SIG-M5 (cell line): ENCODE results near the gene ACKR2.

Experiments used
- DNase-seq: peaks from one replicate; lab custom pipeline; 2025; lab: John Stamatoyannopoulos, UW

ACKR2 gene

DNA sequence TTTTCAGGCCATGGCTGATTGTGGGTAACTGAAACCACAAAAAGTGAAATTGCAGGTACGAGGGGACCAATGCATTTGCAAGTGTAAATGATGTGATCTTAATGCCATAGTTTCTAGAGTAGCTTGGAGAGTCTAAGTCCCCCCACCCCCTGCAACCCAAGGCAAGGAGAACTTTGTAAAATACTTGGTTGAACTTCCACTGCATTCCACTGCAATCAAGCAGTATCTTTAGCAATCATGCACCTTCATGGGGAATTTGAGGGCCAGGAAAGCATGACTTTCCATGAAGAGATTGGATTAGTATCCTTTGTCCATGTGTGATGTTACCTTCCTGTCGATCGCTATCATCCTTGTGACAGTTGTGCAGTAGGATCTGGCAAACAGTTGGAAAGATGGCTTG is 77.8 kb downstream of the ACKR2 start:
- no peak for DNase-seq

DNA sequence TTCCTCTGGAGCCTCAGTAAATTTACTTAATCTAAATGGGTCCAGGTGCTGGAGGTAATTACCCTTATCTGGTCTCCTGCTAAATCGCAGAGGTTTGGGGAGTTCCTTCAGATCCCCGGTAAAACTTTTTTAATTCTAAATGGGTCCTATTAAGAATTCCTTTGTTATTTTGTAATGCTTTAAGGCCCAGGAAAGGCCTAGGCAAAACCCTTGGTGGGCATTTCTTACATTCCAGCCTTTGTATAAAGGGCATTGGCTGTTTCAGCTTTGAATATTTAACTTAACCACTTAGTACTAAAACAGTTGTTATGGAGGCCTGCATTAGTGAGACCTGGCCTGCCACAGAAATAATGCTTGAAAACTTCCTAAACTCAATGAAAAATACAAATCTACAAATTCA is 81.8 kb downstream of the ACKR2 start:
- DNase-seq, result no peak

DNA sequence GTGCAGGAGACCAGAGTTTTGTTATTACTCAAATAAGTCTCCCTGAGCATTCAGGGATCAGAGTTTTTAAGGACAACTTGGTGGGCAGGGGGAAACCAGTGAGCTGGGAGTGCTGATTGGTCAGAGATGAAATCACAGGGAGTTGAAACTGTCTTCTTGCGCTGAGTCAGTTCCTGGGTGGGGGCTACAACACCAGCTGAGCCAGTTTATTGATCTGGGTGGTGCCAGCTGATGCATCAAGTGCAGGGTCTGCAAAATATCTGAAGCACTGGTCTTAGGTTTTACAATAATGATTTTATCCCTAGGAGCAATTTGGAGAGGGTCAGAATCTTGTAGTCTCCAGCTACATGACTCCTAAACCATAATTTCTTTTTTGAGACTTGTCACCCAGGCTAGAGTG is 82.9 kb downstream of the ACKR2 start:
- DNase-seq, result no peak

DNA sequence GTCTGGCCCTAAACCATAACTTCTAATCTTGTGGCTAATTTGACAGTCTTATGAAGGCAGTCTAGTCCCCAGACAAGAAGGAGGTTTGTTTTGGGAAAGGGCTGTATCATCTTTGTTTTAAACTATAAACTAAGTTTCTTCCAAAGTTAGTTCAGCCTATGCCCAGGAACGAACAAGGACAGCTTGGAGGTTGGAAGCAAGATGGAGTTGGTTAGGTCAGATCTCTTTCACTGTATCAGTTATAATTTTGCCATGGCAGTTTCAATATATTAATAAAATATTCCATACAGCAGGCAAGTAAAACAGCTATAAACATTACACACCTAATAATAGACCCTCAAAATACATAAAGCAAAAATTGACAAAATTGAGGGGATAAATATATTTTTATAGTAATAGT is 83.6 kb downstream of the ACKR2 start:
- no peak for DNase-seq

DNA sequence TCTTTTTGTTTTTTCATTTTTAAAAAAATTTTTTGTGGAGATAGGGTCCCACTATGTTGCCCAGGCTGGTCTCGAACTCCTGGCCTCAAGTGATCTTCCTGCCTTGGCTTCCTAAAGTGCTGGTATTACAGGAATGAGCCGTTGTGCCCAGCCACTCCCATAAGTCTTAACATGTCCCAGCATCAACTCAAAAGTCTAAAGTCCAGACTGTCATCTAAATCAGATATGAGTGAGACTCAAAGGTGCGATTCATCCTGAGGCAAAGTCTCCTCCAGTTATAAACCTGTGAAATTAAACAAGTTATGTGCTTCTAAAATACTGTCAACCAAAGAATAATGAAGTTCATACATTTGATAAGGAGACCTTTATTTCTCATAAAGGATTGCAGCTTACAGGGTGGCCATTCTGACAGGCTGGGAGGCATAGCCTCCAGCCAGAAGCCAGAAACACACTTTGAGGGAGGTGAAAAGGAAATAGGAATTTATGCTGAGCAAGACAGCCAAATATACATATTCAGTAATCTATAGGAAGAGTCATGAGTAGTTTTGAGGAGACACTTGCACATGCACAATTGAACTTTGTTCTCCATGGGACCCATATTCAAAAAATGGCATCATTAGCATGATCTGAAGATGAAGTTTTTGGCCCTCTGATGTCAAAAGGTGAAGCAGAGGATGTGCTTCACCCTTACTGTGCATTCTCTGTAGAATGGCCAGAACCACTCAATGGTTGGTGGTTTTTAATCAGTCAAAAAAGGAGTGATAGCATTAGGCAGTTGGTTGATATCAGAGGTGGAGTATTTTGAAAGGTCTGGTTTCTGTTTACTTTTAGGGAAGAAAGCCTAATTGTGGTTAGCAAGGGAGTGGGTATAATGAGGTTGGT is 85.7 kb downstream of the ACKR2 start:
- DNase-seq, result no peak

DNA sequence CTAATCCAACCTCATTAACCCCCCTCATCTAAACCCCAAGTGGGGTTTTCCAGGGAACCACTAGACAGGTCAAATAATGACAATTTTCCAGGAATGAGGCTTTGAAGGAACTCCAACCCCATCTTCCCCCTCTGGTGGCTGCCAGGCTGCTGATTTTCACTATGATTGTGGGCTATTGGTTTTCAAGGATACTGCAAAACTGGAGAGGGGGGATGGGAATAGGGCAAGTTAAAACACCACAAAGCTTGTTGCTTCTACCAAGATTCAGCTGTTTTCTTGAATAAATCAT is 86.3 kb downstream of the ACKR2 start:
- DNase-seq, result no peak

DNA sequence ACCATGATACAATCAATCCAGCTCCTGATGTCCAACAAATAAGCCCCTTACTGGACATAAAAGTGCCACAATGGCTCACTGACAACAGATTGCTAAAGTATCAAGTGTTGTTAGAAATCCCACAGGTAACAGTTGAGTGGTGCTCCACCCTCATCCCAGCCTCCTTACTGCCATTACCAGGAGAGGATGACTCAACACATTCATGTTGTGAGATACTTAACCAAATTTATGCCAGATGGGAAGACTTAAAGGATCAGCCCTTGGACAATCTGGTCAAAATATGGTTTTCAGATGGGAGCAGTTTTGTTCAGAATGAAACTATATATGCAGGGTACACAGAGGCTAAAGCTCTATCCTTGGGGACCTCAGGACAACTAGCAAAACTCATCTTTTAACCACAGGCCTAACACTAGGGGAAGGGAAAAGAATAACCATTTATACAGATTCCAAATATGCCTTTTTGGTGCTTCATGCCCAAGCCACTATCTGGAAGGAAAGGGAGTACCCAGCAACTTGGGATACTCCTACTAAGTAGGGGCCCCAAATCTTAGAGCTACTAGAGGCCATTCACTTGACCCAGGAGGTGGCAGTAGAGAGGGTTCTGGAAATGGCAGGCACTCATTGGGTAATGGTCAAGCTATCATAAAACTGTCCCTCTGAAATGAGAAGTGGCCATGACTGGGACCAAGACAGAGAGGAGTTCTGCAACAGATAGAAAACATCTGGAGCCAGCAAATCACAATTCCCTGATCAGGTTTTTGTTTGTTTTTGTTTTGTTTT is 89.8 kb downstream of the ACKR2 start:
- DNase-seq, result no peak

DNA sequence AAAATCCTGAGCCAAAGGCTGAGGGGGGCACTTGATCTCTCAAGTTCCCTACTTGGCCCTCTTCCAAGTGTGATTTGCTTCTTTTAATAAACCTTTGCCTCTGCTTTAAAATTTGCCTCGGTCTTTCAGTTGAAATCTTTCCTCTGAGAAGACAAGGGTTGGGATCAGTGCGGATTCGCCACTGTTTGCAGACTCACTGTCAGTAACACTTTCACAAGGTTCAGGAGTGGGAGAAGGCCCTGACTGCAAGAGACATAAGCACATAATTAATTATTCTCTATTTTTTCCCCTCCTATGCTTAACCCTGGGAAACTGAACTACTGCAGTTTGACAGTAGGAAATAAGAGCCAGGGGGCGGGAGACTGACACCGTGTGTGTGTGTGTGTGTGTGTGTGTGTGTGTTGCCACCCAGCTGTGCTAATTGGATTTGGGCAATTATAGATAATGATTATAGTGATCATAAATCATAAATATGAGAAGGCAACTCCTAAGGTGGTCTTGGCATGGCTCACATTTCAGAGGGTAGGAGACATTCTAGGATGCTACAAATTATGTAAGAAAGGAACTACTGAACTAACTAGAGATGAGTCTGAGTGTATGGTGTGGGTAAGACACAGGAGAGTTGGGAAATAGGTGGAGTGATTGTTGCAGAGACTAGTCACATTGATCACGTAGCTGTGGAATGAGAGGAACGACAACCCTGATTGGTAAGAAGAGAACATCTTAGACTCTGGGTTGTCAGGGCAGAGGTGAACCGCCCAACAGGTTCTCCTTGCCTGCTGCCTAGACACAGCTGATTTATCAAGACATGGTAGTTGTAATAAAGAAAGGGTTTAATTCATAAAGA is 91.2 kb downstream of the ACKR2 start:
- DNase-seq, result no peak

DNA sequence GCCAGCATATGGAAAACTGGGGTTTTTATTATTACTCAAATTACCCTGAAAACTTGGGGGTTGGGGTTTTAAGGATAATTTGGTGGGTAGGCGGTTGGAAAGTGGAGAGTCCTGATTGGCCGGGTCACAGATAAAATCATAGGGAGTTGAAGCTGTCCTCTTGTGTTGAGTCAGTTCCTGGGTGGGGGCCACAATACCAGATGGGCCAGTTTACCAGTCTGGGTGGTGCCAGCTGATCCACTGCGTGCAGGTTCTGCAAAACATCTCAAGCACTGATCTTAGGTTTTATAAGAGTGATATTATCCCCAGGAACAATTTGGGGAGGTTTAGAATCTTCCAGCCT is 91.8 kb downstream of the ACKR2 start:
- no peak for DNase-seq

DNA sequence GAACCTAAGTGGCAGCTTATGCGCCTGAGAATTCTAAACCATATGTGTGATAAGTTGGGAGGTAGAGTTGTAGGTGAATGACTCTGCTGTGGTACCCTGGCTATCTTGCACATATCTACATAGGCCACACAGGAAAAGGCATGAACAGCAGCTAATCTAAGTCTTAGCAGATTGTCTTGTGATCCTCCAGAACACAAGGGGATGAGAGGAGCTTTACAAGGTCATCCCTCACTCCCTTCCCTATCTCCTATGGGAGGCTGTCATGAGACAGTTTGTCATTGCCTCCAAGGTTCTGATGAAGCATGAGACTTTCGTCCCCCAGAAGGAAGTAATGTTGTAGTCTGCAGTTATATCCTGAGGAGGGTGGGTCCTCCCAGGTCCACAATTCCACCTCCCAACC is 93.0 kb downstream of the ACKR2 start:
- no peak for DNase-seq

DNA sequence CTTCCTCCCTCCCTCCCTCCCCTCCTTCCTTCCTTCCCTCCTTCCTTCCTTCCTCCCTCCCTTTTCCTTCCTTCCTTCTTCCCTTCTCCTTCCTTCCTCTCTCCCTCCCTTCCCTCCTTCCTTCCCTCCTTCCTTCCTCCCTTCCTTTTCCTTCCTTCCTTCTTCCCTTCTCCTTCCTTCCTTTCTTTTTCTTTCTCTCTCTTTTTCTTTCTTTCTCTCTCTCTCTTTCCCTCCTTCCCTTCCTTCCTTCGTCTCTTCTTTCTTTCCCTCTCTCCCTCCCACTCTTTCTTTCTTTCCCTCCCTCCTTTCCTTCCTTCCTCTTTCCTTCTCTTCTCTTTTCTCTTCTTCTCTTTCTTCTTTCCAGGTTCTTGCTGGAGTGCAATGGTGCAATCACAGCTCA is 94.8 kb downstream of the ACKR2 start:
- DNase-seq, result no peak

DNA sequence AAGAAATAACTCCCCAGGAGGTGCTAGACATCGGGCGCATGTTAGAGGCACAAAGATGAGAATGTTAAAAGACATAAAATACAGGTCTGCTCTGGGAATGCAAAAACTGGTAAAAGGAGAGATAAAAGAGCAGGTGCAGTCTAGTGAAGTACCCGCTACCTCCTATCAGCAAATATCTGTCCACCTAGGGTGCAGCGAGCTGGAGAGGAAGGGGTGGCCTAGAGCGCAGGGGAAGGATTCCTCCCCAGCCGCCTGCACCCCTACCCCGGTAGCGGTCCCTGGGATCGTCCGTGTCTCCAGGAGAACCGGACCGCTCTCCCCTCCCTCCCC is 96.5 kb downstream of the ACKR2 start:
- no peak for DNase-seq

DNA sequence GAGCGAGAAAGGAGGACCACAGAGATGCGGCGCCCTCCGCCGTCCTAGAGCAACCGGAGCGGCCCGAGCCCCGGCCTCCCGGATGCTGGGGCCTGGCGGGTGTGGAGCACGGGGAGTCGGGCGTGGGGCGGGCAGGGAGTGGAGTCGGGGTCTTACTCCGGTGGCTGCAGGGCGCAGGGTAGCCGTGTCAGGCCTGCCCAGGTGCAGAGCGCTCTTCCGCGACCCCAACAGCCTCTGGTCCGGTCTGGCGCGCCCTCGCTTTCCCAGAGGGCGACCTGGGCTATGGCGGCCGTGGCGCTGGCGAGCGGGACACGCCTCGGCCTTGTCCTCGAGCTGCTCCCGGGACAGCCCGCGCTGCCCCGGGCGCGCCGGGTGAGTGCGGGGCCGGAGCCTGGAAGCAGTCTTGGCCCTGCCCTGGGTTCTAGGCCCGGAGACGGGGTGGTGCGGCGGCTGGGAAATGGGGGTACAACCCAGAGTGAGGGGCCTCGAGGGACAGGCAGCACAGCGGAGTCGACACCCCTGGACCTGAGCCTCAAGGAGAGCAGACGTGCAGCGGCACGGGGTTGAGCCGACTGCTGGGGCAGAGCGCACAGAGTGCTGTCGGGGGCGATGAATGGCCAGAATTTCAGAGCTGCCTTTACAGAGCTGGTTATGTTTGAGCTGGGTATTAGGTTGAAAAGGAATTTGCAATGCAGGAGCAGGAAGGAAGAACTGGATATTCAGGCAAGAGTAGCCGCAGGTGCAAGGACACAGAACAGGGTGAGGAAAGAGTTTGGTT is 97.0 kb downstream of the ACKR2 start, which contains the start of gene ZNF662:
Gene ZNF662 (plus strand): TSS at position 73 of the 778 bp plus-strand sequence. CDS start 1,973 bp downstream, outside the sequence.
- no peak for DNase-seq

DNA sequence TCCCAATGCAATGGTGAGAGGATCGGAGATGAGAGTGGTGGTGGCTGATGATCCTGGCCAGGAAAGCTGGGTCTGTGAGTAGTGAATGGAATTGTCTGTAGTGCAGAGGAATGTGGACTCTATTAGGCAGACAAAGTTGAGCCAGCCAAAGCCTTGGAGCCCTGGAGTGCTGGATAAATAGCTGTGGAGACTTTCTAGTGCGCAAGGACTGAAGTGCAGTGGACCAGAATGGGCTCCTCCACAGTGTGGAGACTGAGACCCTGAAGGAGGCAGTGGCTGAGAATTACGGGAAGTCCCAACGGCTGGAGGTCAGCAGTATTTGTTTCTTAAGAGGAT is 97.6 kb downstream of the ACKR2 start:
- DNase-seq, result no peak

DNA sequence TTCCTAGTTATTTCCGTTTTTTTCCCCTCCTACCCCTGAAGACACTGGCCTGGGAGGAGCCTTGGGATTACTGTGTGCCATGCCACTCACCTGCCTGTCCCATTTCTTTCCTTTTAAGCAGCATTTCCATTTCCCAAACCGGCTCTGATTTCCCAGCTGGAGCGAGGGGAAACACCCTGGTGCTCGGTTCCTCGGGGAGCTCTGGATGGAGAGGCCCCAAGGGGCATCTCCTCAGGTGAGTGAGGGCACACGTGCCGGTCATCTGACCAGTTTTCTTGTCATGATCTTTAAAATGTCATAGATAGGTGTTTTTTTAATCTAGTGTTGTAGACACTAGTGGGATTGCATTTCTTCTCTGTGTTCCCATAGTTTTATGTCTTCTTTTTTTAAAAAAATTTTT is 99.4 kb downstream of the ACKR2 start:
- no peak for DNase-seq

DNA sequence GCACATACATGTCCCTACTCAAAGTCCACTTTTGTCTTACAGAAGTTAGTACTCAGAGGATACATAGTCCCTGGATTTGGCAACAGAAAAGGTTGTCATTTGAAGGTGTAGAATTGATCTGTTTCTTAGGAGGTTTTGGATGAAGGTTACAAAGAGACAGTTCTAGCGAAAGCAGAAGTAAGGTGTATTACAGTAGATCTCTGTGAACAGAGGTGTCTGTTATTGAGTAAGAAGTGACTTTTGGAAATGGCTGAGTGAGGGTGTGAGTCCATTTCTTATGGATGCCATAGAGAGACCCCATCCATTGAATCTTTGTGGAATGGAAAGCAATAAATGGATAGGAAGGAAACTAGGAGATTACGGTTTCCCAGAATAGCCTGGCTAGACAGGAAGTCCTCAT is 102.3 kb downstream of the ACKR2 start:
- no peak for DNase-seq

DNA sequence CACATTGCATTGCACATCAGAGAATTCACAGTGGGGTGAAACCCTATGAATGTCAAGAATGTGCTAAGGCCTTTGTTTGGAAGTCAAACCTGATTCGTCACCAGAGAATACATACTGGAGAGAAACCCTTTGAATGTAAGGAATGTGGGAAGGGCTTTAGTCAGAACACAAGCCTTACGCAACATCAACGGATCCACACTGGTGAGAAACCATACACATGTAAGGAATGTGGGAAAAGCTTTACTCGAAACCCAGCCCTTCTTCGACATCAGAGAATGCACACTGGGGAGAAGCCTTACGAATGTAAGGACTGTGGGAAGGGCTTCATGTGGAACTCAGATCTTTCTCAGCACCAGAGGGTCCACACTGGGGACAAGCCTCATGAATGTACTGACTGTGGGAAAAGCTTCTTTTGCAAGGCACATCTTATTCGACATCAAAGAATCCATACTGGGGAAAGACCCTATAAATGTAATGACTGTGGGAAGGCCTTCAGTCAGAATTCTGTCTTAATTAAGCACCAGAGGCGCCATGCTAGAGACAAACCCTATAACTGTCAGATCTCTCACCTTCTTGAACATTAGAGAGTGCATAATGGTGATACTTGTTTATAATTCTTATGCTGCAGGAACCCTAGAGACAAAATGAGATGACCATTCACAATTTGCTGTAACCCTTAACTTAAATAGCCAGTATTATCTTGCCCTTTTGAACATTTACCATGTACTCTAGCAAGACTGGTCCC is 105.7 kb downstream of the ACKR2 start:
- DNase-seq, result no peak
